Hindlimb muscle (tissue), 1 donor: ENCODE data around the gene CRY2. TPM values are rescaled to one million over a fixed set of nuclear protein-coding genes. Genes with fewer than 3 reads are reported as not detected.
A peak's percentile ranks its signal among the peaks of the same experiment; 100 is the strongest.
"Not testable (repeated sequence)": the region's sequence is repeated elsewhere in the genome, so short reads cannot be mapped to it uniquely, and the experiment has no call there.

Source experiments
- DNase-seq: peaks from one replicate; pipeline ENCODE4 v3.0.0-alpha.2; 2013
- polyA plus RNA-seq: library from polyadenylated mRNA; unstranded; fragments of 120-200 nt; gene quantifications from one replicate; pipeline ENCODE4 v1.2.1, GENCODE V29; 2013; ENCODE audit not compliant: insufficient read length

The CRY2 gene
- polyA plus RNA-seq, 1 donor = 30.7 TPM

DNA sequence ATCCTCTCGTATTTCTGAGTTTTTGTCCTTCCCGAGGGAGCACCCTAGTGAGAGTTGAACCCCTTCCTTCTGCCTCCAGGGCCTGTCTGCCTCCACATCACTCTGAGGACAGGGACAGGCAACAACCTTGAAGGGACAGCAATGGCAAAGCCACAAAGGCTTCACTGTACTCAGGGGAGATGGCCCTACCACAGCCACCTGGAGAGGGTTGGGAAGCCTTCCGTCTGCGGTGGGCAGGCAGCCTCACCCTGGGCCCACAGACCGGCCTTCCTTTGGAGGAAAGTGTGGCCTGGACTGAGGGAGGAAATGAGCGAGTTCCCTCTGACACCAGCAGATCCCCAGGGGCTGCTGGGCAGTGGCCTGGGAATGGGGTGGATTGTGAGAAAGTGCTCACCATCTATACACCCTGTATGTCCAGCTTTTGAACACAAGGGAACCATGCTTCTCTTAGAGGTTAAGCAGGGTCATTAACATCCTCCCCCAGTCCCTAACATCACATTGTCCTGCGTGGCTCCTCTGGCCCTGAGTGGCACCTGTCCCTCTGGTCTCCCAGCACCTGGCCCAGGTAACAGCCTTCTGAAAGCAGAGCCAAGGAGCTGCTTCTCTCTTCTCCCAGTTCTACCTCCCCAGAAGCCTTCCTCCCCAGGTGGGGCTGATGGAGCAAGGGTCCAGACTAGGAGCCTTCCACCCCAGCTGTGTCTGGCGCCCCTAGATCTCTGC lies 35.5 kb upstream of the CRY2 start:
- no peak for DNase-seq

- DNase-seq = no peak
Observed at GRCh38 chr11:45812581-45813548, 34.4 kb upstream of the CRY2 start.

- no peak for DNase-seq
Observed at GRCh38 chr11:45815747-45816146, 31.5 kb upstream of the CRY2 start.

DNA sequence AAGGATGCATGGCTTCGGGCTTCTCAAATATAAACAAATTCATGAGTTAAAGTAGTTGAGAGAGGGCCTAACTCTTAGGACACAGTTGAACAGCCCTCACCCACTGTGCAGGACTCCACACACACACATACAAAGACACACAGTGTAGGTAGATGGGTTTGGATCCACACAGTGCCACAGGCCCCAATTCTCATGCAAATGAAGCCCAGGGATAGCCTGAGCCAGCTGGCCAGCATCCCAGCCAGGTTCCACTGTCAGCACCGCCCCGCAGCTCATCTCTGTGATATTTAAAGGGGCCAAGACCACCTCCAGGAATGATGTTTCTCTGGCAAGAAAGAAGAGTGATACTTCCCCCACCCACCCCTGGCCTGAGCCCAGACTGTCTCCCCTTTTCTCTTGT lies 30.7 kb upstream of the CRY2 start:
- DNase-seq = no peak

DNA sequence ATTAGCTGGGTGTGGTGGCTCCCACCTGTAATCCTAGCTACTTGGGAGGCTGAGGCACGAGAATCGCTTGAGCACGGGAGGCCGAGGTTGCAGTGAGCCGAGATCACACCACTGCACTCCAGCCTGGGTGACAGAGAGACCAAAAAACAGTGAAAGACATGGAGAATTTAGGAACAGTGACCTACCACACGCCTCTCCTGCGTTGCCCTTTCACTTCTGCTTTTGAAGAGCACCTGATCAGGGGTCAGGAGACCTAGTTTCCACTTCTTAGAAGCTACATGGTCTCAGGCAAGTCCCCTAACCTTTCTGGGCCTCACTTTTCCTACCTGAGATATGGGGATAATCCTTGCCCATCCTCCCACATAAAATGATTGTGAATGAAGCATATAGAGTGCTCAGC lies 30.1 kb upstream of the CRY2 start:
- DNase-seq = no peak

DNA sequence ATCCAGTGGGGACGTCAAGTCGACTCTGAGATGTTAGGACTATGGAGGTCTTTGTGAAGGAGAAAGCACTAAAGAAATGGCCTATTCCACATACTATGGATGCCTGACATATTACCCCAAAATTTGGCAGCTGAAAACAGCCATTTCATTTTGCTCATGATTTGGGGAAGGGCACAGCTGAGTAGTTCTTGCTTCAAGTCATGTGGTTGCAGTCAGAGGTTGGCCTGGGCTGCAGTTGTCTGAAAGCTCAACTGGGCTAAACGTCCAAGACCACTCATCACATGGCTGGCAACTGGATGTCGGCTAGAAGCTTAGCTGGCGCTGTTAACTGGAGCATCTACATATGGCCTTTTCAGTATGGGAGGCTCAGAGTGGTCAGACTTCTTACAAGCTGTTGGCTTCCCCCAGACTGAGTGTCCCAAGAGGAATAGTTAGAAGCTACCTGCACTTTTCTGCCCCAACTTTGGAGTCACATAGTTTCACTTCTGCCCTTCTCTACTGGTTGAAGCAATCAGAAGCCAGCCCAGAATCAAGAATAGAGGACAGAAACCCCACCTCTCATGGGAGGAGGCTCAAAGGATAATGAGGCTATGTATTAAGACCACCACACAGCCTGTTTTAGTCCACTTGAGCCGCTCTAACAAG lies 28.2 kb upstream of the CRY2 start:
- DNase-seq = no peak

DNA sequence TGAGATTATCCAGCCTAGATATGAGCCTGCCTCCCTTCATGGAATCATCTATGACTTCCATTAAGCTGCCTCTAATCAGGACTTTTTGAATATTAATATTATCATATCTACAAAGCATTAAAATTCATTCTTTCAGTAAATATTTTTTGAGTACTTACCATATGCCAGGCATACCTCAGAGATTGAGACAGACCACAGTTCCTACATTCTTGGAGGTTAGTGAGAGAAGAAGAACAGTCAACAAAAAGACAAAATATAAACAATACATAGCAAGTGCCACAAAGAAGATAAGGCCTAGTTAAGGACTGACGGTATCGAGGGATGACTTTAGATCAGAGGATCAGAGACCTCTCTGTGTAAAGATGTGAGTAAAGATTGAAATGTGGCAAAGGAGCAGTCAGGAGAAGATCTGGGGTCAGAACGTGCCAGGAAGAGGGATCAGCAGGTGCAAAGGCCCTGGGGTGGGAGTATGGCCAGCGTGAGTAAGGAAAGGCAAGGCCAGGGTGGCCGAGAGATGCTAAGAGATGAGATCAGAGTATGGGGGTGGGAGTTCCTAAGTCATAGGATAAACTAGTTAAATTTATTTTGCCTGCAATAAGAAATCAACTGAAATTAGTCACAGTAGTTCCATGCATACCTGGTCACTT lies 26.9 kb upstream of the CRY2 start:
- DNase-seq = no peak

- not testable (repeated sequence) for DNase-seq
Observed at GRCh38 chr11:45826492-45826891, 20.8 kb upstream of the CRY2 start.

DNA sequence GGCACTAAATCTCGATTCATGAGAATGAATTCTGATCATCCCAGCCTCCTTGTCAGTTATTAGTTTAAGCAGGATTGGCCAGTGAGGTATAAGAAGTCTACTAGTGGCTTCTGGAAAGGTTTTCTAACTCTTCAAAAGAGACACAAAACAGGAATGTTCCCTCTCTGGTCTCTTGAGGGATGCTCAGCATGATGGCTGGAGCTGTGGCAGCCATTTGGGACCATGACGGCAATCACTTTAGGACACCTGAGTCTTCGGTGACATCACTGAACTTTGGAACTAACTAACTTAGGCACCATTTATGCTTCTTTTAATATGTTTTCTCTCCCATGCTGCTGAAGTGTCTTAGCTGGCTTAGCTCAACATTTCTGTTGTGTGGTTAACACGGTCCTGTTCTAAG lies 20.2 kb upstream of the CRY2 start:
- DNase-seq = no peak

DNA sequence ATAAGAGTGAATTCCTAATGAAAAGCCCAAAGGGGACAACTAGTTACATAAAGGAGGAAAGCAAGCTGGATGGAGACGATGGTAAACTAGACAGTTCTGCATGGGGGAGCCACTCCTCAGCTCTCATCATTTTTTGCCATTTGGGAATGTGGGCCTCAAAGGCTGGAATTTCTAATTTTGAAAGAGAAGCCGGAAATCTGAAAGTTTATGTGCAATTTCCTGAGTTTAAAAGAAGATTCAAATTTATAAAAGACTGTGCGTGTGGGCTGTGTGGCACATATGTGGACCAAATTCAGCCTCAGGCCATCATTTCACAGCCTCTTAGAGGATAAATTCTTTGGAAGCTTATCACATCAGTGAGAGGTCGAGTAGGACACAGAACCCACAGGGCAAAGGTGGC lies 18.3 kb upstream of the CRY2 start:
- DNase-seq = no peak

- DNase-seq = no peak
Observed at GRCh38 chr11:45830596-45830995, 16.7 kb upstream of the CRY2 start.

DNA sequence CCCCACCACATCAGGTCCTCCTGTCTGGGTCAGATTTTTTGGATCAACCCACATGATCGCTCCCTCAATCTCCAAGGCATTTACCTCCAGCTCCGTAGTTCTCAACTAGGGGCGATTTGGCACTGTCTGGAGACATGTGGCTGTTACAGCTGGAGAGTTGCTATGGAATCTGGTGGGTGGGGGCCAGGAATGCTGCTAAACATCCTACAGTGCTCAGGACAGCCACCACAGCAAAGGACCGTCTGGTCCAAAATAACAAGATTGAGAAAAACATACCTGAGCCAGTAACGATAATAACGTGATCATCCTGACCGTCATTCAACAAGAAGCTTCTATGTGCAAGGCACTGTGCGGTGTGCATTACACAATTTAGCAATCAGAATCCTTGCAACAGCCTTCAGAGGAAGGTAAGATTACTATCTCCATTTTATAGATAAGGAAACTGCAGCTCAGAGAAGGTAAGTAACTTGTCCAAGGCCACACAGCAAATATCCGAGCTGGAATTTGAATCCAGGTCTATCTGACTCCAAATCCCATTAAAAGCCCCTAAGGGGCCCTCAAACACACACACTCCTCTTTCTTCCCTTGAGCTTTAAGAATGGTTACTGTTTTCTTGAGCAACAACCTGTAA lies 14.3 kb upstream of the CRY2 start:
- DNase-seq = no peak

DNA sequence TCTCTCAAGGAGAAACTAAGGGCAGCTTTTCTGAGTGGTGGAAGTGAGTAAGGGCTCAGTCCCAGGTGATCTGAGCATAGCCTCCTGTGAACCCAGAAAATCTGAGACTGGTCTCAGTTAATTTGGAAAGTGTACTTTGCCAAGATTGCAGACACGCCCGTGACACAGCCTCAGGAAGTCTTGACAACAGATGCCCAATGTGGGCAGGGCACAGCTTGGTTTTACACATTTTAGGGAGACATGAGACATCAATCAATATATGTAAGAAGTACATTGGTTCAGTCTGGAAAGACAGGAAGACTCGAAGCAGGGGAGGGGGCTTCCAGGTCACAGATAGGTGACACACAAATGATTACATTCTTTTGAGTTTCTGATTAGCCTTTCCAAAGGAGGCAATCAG lies 13.5 kb upstream of the CRY2 start:
- no peak for DNase-seq

DNA sequence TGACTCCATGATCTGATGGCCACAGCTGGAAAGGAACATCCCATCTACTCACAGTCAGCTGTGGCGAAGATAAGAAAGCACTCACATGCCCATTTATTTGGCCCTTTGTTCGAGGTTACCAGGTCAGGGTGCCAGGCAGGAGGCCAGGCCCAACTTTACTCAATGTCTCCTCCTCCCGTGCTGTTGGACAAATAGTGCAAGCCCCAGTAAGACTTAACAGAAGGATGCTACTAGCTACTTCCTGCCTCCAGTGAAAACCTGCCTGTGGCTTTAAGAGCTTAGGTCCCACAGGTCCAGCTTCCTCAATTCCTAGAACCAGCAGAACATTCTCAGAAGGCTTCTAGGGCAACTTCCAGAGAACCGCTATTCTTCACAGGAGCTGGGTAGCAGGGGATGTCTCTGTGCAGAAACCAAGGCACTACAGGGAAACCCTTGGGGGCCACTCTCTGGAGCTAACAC lies 12.9 kb upstream of the CRY2 start:
- no peak for DNase-seq

DNA sequence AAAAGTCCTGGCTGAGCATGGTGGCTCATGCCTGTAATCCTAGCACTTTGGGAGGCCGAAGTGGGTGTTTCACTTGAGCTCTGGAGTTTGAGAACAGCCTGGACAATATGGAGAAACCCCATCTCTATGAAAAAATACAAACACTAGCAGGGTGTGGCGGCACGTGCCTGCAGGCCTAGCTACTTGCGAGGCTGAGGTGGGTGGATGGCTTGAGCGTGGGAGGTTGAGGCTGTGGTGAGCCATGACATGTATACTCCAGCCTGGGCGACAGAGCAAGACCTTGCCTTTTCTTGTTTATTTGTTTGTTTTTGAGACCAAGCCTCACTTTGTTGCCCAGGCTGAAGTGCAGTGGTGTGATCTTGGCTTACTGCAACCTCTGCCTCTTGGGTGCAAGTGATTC lies 8.1 kb upstream of the CRY2 start:
- DNase-seq = no peak

- DNase-seq = not testable (repeated sequence)
Observed at GRCh38 chr11:45840251-45840650, 7.0 kb upstream of the CRY2 start.

GRCh38 chr11:45843158-45843924 lies 3.9 kb upstream of the CRY2 start:
- peak; percentile 85 for DNase-seq

DNA sequence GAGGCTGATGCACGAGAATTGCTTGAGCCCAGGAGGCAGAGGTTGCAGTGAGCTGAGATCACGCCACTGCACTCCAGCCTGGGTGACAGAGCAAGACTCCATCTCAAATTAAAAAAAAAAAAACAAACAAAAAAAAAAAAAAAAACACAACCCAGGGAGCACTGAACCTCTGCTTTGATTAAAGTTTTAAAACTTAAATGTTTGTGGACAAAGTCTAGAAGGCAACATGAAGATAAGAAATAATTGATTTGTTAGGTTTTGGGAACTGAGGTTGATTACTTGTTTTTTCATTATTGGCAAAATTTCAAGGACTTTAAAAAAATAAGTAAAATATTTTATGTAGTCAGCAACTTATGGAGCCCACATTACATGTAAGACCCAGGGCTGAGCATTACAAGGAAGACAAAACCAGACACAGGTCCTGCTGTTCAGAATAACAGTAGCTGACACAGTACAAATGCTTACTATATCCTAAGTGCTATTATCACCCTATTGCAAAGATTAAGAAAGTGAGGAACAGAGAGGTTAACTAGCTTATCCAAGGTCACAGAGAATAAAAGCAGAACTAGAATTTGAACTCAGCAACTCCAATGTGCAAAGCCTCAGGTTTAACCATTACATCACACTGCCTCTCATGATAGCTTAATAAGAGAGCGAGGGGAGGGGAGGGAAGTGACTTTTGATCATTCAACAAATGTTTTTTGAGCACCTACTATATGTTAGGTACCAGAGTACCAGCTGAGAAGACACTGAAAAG lies 2.3 kb upstream of the CRY2 start:
- no peak for DNase-seq

DNA sequence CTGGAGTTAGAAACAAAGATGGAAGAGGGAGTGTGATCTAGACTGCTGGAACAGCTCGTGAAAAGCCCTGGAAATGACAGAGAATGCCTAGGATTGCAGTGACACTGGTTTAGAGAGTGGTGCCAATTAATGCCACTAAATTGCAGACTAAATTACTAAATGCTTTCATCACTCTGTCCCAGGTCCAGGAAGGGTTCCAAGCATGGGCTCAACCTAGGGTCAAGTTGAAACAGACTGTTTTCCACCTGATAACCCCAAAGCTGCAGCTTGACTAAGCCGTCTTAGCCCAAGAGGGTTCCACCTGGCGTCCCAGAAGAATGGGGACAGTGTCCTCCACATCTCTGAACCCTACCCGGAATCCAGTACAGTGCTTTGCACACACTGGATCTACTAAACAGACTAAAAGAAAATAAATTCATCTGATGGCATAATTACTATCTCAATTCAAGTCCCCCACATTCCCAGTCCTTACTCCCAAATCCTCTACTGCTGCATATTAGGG lies 1.1 kb upstream of the CRY2 start:
- DNase-seq = no peak

DNA sequence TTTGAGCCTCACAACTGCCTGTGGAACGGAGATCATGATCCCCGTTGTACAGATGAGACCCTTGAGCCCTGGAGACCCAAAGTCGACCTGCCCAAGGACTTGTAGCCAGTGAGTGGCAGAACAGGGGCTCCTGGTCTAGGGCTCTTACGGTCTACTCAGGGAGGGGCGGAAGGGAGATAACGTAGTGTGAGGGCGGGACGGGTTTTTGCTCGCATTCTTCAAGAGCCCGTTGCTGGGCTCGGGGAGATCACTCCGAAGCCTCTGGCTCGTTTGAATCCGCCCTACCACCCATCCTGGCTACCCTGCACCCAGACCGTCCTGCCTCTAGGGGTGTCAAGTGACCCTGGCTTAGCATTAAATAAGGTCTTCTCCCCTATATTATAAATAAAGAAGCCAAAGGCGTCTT lies 639 bp downstream of the CRY2 start:
- DNase-seq = peak; percentile 54
